ENCODE results near the gene DDX51. TPM values are rescaled to one million over a fixed set of nuclear protein-coding genes. Genes with fewer than 3 reads are reported as not detected.

Gene DDX51
- total RNA-seq, 4 donors from 2014 or later = 9.1 to 12.8 (median 11.3) TPM

- intact Hi-C loops (cut with DNase I) = no loop called here
- TF ChIP-seq CTCF (IDR thresholded peaks at IDR 0.05) (no peak), EP300 (IDR thresholded peaks at IDR 0.05) (no peak), POLR2AphosphoS5 (IDR thresholded peaks at IDR 0.05) (no peak), POLR2A (IDR thresholded peaks at IDR 0.05; ENCODE audit: low read depth) (no peak)
- Histone ChIP-seq H3K4me3 (no peak overlapping the region), H3K27me3 (no peaks in the 10 kb centered on the region), H3K9me3 (no peaks in the 10 kb centered on the region), H3K4me1 (no peaks in the 10 kb centered on the region), H3K36me3 (peaks cover 19 to 97% (median 84%) of the 10 kb centered on the region in 4 donors), H3K27ac (replicated peaks in 1 of 4) (no peak overlapping the region)
- DNase-seq (ENCODE audit: extremely low spot score) = no peak
- 94% methylated on average over 14 of the region's 14 CpGs for WGBS
Measured at GRCh38 chr12:132121283-132121682, 22.8 kb downstream of the DDX51 start.

DNA sequence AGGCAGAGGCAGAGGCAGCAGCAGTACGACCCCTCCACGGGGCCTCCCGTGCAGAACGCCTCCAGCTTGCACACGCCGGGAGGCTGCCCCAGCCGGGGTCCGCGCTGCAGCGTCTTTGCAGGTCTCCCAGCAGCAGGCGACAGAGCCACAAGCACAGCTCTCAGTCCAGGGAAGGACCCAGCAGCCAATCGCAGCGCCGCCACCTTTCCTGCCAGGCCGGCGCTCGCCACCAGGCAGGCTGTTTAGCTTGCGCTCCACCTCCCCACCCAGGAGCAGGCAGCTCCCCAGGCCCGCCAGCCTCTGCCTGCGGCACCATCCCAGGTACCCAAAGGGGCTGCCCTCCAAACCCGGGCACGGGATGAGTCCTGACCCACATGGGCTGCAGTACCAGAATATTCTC, 25.2 kb downstream of the DDX51 start:
- DNase-seq (ENCODE audit: extremely low spot score) = no peak
- Histone ChIP-seq H3K4me3 (no peak overlapping the region), H3K9me3 (no peaks in the 10 kb centered on the region), H3K27ac (replicated peaks in 1 of 4) (no peak overlapping the region), H3K27me3 (no peaks in the 10 kb centered on the region), H3K36me3 (peaks cover 28 to 97% (median 84%) of the 10 kb centered on the region in 4 donors), H3K4me1 (no peaks in the 10 kb centered on the region)
- TF ChIP-seq CTCF (IDR thresholded peaks at IDR 0.05) (no peak), POLR2A (IDR thresholded peaks at IDR 0.05; ENCODE audit: low read depth) (no peak), POLR2AphosphoS5 (IDR thresholded peaks at IDR 0.05) (no peak)
- WGBS = 94% methylated on average over 16 of the region's 22 CpGs
- intact Hi-C loops (cut with DNase I) = no loop called here

DNA sequence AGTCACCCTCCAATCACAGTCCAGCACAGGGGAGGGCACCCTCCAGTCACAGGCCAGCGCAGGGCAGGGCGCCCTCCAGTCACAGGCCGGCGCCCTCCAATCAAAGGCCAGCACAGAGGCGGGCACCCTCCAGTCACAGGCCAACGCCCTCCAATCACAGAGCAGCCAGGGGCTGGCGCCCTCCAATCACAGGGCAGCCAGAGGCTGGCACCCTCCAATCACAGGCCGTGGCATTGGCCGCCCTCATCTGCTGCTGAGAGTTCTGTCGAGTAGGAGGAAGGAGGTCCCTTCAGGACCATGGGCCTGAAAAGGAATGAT, 26.6 kb downstream of the DDX51 start:
- WGBS = 94% methylated on average over 10 of the region's 10 CpGs
- H3K4me1 ChIP-seq = no peaks in the 10 kb centered on the region
- H3K27ac ChIP-seq (replicated peaks in 1 of 4) = no peak overlapping the region
- no peak for TF ChIP-seq POLR2A (IDR thresholded peaks at IDR 0.05; ENCODE audit: low read depth)
- no peak for TF ChIP-seq EP300 (IDR thresholded peaks at IDR 0.05)
- no peak for TF ChIP-seq POLR2AphosphoS5 (IDR thresholded peaks at IDR 0.05)
- TF ChIP-seq CTCF (IDR thresholded peaks at IDR 0.05) = no peak
- intact Hi-C loops (cut with DNase I) = no loop called here
- H3K4me3 ChIP-seq = no peak overlapping the region
- no peaks in the 10 kb centered on the region for H3K27me3 ChIP-seq
- peaks cover 34 to 95% (median 83%) of the 10 kb centered on the region in 4 donors for H3K36me3 ChIP-seq
- H3K9me3 ChIP-seq = no peaks in the 10 kb centered on the region
- DNase-seq (ENCODE audit: extremely low spot score) = no peak

DNA sequence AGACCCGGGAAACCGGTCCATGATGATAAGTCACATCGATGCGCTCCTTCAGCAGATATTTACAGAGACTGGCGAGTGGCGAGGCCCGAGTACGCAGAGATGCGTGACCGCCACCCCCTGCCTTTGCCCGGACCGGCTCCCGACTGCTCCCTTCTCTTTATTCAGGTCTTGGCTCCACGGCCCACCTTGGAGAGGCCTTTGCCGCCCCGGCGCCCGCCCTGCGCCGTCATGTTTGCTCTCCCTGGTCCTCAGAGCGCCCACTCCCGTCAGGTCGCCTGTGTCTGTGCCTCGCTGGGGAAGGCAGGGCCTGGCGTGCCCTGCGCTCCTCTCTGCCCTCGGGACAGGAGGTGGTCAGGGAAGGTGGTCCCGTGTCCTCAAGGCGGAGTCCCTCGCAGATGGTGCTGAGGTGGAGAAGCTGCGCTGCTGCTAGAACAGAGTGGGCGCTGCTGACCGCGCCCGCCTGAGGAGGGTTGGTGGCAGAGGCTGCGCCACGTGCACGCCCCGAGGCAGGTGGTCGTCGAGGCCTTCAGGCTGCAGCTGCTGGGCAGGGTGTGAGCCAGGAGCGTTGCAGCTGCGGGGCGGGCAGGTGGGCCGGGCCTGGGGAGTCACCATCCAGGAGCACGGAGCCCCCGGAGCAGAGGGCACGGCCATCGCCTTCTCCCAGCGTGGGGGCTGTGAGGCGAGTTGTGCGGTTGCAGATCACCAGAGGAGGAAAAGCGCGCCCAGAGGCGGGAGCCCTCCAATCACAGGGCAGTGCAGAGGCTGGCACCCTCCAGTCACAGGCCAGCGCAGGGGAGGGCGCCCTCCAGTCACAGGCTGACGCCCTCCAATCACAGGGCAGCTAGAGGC, 27.2 kb downstream of the DDX51 start:
- 98% methylated on average over 25 of the region's 58 CpGs for whole genome bisulfite sequencing
- TF ChIP-seq EP300 (IDR thresholded peaks at IDR 0.05) (no peak), CTCF (IDR thresholded peaks at IDR 0.05) (no peak), POLR2AphosphoS5 (IDR thresholded peaks at IDR 0.05) (no peak), POLR2A (IDR thresholded peaks at IDR 0.05; ENCODE audit: low read depth) (no peak)
- no peak overlapping the region for H3K27ac ChIP-seq (replicated peaks in 1 of 4)
- H3K36me3 ChIP-seq = peaks cover 32 to 95% (median 79%) of the 10 kb centered on the region in 4 donors
- H3K27me3 ChIP-seq = no peaks in the 10 kb centered on the region
- DNase-seq (ENCODE audit: extremely low spot score) = no peak
- H3K9me3 ChIP-seq = no peaks in the 10 kb centered on the region
- H3K4me3 ChIP-seq = no peak overlapping the region
- no peaks in the 10 kb centered on the region for H3K4me1 ChIP-seq
- intact Hi-C loops (cut with DNase I) = no loop called here

Measured in esophagus muscularis mucosa (tissue), 4 donors.